GM18526 (cell line): Measurements from ENCODE around the gene NANS.

ENCODE experiments used
- POLR2A ChIP-seq: IDR thresholded peaks from 3 replicates; pipeline ENCODE4 v1.6.1; 2011; ENCODE audit not compliant: insufficient read length; ENCODE audit errors: extremely low read depth

NANS gene

GRCh38 chr9:98084396-98084795 is 27.9 kb downstream of the NANS start:
- no peak for TF ChIP-seq POLR2A

- no peak for TF ChIP-seq POLR2A
Observed at GRCh38 chr9:98085058-98085457, 28.5 kb downstream of the NANS start.

- no peak for TF ChIP-seq POLR2A
Observed at GRCh38 chr9:98085944-98086343, 29.4 kb downstream of the NANS start.

GRCh38 chr9:98086461-98086860 is 29.9 kb downstream of the NANS start:
- TF ChIP-seq POLR2A, result no peak

GRCh38 chr9:98087420-98088354 is 31.2 kb downstream of the NANS start:
- TF ChIP-seq POLR2A, result no peak

- no peak for TF ChIP-seq POLR2A
Observed at GRCh38 chr9:98091735-98092612, 35.4 kb downstream of the NANS start.

- TF ChIP-seq POLR2A, result no peak
Observed at GRCh38 chr9:98092613-98092931, 36.0 kb downstream of the NANS start.

- TF ChIP-seq POLR2A, result no peak
Observed at GRCh38 chr9:98094316-98094715, 37.8 kb downstream of the NANS start.

- TF ChIP-seq POLR2A, result no peak
Observed at GRCh38 chr9:98094851-98095250, 38.3 kb downstream of the NANS start.

- no peak for TF ChIP-seq POLR2A
Observed at GRCh38 chr9:98095401-98095800, 38.9 kb downstream of the NANS start.

- no peak for TF ChIP-seq POLR2A
Observed at GRCh38 chr9:98096091-98096490, 39.6 kb downstream of the NANS start.

- TF ChIP-seq POLR2A, result no peak
Observed at GRCh38 chr9:98097836-98098235, 41.3 kb downstream of the NANS start.

- TF ChIP-seq POLR2A, result no peak
Observed at GRCh38 chr9:98099346-98099745, 42.8 kb downstream of the NANS start.

GRCh38 chr9:98099898-98100297 is 43.4 kb downstream of the NANS start:
- TF ChIP-seq POLR2A, result no peak

- TF ChIP-seq POLR2A, result no peak
Observed at GRCh38 chr9:98100456-98100855, 43.9 kb downstream of the NANS start.

- no peak for TF ChIP-seq POLR2A
Observed at GRCh38 chr9:98101416-98101815, 44.9 kb downstream of the NANS start.
